ENCODE results near the gene SLC41A1. TPM values are rescaled to one million over a fixed set of nuclear protein-coding genes. Genes with fewer than 3 reads are reported as not detected.

The SLC41A1 gene
- polyA plus RNA-seq, 3 donors from 2014 or later: 5.2 to 14.9 (median 6.4) TPM

DNA sequence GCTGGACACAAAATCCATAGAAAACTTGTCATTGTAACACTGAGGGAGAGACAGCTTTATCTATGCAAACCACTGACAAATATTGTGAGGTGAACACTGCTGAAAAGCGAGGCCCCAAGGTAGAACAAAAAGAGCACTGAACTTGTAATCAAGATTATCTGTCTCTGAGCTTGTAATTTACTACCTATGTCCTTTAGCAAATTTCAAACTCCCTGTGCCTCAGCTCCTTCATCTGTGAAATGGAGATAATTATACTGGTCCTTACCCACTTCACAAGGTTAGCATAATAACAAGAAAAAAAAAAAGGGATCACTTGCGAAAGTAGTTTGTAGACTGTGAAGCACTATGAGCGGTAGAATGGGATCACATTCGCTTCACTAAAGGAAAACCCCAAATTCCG lies 58.1 kb downstream of the SLC41A1 start:
- Mint-ChIP-seq H3K27ac (no peak overlapping the region), H3K4me1 (peaks cover 12 to 15% of the 10 kb centered on the region in 2 donors)

DNA sequence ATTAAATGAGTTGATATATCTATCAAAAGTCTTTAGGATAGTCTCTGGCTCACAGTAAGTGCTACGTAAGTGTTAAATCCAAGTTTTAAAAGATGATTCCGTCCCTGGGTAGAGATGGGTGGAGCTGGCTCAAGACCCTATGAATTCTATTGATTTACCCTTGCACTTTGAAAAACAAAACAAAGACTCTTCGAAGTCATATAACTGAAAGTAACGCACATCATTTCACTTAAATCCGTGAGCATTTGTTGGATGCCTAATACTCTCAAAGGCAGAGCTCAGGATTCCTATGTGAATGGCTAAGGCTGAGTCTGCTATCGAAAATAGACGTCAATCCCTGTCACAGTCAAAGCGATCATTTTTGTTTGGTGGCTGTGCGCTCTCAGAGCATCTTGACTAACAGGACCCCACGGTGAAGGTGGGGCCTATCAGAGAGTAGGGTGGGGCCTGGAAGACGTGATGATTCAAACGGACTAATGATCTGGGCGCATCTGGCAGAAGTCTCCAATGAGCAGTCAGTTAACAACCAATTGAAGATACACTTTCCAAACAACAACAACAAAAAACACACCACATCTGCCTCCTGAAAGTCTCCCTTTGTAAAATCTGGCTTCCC lies 61.9 kb downstream of the SLC41A1 start:
- Mint-ChIP-seq H3K9me3 (no peaks in the 10 kb centered on the region), H3K4me1 (peaks cover 40 to 44% of the 10 kb centered on the region in 2 donors), H3K27me3 (ENCODE audit: low read depth in 3 of 3) (peaks cover 7 to 17% (median 17%) of the 10 kb centered on the region in 3 donors), H3K4me3 (peak overlapping the region; percentile 89 to 99 (median 96)), H3K27ac (peak overlapping the region; percentile 95 to 99 (median 98)), H3K36me3 (peaks cover 0 to 3% (median 0%) of the 10 kb centered on the region in 3 donors)
- no peak for DNase-seq

More for the DNA sequence above, 58.1 kb downstream of the SLC41A1 start:
- Mint-ChIP-seq H3K36me3 (peaks cover 5 to 9% (median 5%) of the 10 kb centered on the region in 3 donors), H3K4me3 (no peak overlapping the region), H3K27me3 (ENCODE audit: low read depth in 3 of 3) (peaks cover 6 to 10% (median 8%) of the 10 kb centered on the region in 3 donors), H3K9me3 (no peaks in the 10 kb centered on the region)
- DNase-seq: no peak

DNA sequence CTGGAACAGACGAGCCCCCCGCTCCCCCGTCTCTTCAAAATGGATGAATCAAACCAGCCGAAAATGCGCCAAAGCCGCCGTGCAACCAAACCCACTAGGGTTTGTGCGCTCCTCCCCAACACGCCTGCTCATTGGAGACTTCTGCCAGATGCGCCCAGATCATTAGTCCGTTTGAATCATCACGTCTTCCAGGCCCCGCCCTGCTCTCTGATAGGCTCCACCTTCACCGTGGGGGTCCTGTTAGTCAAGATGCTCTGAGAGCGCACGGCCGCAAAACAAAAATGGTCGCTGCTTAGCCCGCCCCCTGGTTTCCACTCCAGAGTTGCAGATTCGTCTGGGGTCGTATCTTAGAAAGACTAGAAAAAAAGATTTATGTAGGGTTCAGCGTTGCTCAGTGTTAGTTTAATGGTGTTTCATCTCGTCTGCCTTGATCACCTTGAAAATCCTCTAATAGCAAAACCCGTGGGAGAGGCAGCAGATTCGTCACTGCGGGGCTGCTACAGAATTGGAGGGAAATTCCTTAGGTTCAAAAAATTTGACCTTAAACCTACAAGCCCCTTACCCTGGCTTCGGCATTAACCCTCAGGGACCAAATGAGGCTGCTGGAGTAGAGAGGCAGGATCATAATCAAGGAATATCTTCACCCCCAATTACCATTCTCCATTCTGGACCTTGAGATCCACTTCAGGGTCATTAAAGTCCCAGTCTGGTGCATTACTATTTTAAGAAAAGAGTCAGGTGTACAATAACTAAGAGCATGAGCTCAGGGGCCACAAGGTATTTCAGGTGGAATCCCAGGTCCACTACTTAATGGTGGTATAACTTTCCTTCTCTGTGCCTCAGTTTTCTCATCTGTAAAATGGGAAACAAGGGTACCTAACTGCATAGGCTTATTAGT lies 62.6 kb downstream of the SLC41A1 start, which contains the start of gene NUCKS1:
Gene NUCKS1 (minus strand): TSS at position 45 of the 898 bp plus-strand sequence. CDS start 209 bp downstream, outside the sequence.
- H3K27ac Mint-ChIP-seq: peak within 1 kb of the TSS; percentile 97 to 99 (median 98)
- H3K9me3 Mint-ChIP-seq: no peaks in the 10 kb centered on the region
- peaks cover 41 to 52% of the 10 kb centered on the region in 2 donors for H3K4me1 Mint-ChIP-seq
- peaks cover 7 to 17% (median 17%) of the 10 kb centered on the region in 3 donors for H3K27me3 Mint-ChIP-seq (ENCODE audit: low read depth in 3 of 3)
- peak within 1 kb of the TSS; percentile 93 to 99 (median 98) for H3K4me3 Mint-ChIP-seq
- peak; percentile 97 to 98 (median 98) for DNase-seq
- peaks cover 0 to 3% (median 0%) of the 10 kb centered on the region in 3 donors for H3K36me3 Mint-ChIP-seq

DNA sequence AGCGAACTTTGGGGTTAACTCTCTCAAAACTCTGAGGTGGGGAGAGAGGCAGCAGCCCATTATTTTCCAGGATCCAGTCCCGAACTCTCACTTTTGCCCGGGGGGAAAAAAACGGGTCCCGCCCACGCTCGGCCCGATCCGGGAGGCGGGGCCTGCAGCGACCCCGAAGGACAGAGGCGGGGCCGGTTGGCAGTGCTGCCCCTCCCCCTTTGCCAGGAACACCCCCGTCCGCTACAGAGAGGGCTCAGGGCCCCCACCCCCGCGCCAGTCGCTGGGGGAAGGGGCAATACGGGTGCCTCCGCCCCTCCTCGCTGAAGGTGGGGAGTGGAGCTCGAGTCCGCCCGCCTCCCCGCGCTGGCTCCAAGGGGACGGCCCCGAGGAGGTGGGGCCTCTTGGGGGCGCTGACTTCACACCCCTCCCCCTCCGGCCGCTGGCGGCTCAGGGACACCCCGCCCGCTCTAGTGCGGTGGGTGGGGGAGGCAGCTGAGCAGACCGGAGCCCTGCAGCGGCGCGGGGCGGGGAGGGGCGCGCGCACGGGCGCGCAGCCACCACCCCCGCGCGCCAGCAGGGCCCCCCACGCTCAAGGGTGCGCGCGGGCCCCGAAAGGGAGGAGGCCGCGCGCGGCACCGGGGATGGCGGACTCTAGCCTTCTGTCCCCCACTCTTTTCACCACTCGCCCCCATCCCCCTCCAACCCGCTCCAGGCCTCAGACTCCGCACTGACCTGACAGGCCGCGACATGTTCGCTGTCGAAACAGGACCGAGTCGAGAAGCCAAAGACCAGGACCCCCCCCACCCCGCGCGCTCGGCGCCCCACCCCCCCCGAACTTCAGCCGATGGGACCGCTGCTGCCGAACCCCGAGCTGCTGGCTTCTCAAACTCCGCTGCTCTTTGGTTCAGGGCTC lies 63.5 kb downstream of the SLC41A1 start:
- peaks cover 45 to 56% of the 10 kb centered on the region in 2 donors for H3K4me1 Mint-ChIP-seq
- peak; percentile 98 for DNase-seq
- peaks cover 0 to 3% (median 0%) of the 10 kb centered on the region in 3 donors for H3K36me3 Mint-ChIP-seq
- peaks cover 7 to 17% (median 17%) of the 10 kb centered on the region in 3 donors for H3K27me3 Mint-ChIP-seq (ENCODE audit: low read depth in 3 of 3)
- no peaks in the 10 kb centered on the region for H3K9me3 Mint-ChIP-seq
- H3K27ac Mint-ChIP-seq: peak overlapping the region; percentile 97 to 99 (median 98)
- peak overlapping the region; percentile 93 to 99 (median 98) for H3K4me3 Mint-ChIP-seq

DNA sequence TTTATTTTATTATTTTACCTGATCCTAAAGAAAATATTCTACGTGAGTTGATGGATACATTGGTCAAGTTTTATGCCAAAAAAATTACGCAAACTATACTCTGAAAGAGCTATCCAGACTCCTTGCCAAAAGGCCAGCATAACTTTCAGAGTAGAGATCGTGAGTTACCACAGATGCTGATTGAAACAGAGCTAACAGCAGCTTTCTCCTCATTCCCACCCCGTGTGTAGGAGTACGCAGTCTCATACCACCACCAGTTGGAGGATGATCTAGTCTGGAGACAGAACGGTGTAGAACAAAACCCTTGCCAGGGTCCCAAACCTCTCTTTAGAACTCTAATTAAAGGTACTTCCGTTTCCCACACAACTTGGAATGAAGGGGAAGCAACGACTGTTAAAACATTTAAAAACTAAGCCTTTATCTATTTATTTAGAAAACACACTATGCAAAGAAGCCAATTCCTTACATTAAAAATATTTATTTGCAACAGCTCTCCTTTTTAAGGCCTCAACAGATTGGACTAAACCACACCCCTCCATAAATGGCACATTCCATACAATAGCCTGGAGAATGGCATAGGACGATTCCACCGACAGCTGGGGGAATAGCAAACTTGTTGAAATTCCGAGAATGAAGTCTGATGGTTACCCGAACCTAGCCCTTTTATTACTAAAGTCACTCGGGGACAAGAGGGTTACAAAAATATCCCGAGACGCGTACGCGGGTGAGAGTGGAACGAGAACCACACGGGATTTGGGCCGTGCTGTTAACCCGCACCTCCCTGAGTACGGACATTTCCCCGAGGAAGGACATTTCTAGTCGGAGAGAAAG lies 64.4 kb downstream of the SLC41A1 start:
- peak overlapping the region; percentile 93 to 98 (median 96) for H3K4me3 Mint-ChIP-seq
- peaks cover 51 to 63% of the 10 kb centered on the region in 2 donors for H3K4me1 Mint-ChIP-seq
- no peaks in the 10 kb centered on the region for H3K9me3 Mint-ChIP-seq
- peak overlapping the region; percentile 91 to 99 (median 97) for H3K27ac Mint-ChIP-seq
- peaks cover 7 to 17% (median 17%) of the 10 kb centered on the region in 3 donors for H3K27me3 Mint-ChIP-seq (ENCODE audit: low read depth in 3 of 3)
- H3K36me3 Mint-ChIP-seq: peaks cover 0 to 3% (median 0%) of the 10 kb centered on the region in 3 donors
- DNase-seq: no peak

DNA sequence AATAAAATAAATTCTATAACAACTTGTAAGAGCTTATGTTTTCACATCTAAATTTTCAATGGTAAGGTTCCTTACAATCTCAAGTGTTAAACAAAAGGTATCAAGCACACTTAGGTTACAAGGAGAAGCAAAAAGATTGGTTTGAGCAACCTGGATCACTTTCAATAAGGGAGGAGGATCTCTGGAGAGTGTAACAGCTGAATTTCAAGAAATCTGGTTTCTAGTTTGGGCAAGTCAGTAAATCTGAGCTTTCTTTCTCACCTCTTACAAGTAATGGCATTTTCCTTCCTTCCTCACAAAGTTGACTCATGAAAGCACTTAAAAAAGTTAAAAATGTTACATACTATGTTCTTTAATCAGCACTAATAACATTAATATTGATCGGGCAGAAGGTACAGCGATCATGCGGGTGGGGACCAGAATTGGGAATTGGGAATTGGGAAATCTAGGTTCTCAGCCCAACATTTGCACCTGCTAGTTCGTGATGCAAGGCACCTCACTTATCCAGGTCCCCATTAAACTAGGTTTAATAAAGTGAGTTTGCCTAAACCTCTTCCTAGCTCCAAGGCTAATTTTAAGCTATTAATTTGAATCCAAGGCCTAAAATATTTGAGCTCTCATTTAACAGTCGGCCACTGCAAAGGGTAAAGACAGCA lies 66.1 kb downstream of the SLC41A1 start:
- H3K27ac Mint-ChIP-seq: peak overlapping the region; percentile 30 to 99 (median 72)
- peaks cover 7 to 21% (median 17%) of the 10 kb centered on the region in 3 donors for H3K27me3 Mint-ChIP-seq (ENCODE audit: low read depth in 3 of 3)
- H3K4me1 Mint-ChIP-seq: peaks cover 60 to 80% of the 10 kb centered on the region in 2 donors
- peak overlapping the region; percentile 22 to 96 (median 42) for H3K4me3 Mint-ChIP-seq
- H3K9me3 Mint-ChIP-seq: no peaks in the 10 kb centered on the region
- H3K36me3 Mint-ChIP-seq: peaks cover 0 to 3% (median 0%) of the 10 kb centered on the region in 3 donors
- no peak for DNase-seq

DNA sequence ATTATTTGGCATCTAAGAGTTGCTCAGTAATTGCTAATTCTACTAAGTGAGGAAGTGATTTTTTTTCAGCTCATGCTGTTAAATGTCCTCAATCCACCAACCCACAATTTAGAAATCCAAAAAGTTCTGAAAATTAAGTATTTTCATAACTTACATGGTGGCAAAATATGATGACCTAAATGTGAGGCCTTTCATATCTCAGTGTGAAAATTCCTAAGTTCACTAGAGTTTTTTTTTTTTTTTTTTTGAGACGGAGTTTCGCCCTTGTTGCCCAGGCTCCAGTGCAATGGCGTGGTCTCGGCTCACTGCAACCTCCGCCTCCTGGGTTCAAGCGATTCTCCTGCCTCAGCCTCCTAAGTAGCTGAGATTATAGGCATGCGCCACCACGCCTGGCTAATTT lies 68.6 kb downstream of the SLC41A1 start:
- DNase-seq: no peak
- H3K36me3 Mint-ChIP-seq: no peaks in the 10 kb centered on the region
- H3K27ac Mint-ChIP-seq: peak overlapping the region in 2 of 6 donors; percentile 47 to 62
- H3K4me1 Mint-ChIP-seq: peaks cover 60 to 74% of the 10 kb centered on the region in 2 donors
- H3K27me3 Mint-ChIP-seq (ENCODE audit: low read depth in 3 of 3): peaks cover 0 to 10% (median 7%) of the 10 kb centered on the region in 3 donors
- H3K4me3 Mint-ChIP-seq: no peak overlapping the region
- no peaks in the 10 kb centered on the region for H3K9me3 Mint-ChIP-seq

DNA sequence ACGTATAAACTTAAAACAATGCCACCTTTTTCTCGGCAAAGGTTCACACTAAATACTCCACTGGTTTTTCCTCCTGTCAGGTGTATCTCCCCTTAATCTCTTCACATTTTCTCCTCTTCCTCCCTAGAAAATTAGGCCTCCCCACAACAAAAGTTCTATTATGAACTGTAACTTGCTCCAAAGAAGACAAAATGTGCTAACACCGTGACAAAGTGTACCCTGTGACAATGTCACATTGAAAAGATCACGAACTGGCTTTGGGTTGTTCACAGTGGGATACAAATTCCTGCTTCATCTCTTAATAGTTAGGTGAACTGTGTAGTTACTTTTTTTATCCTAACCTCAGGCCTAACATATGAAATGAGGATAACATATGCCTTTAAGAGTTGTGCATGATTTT lies 69.0 kb downstream of the SLC41A1 start:
- DNase-seq: no peak
- Mint-ChIP-seq H3K4me1 (peaks cover 64 to 78% of the 10 kb centered on the region in 2 donors), H3K27ac (peak overlapping the region in 5 of 6 donors; percentile 12 to 62 (median 36)), H3K36me3 (no peaks in the 10 kb centered on the region), H3K9me3 (no peaks in the 10 kb centered on the region), H3K4me3 (no peak overlapping the region), H3K27me3 (ENCODE audit: low read depth in 3 of 3) (peaks cover 0 to 8% (median 6%) of the 10 kb centered on the region in 3 donors)

DNA sequence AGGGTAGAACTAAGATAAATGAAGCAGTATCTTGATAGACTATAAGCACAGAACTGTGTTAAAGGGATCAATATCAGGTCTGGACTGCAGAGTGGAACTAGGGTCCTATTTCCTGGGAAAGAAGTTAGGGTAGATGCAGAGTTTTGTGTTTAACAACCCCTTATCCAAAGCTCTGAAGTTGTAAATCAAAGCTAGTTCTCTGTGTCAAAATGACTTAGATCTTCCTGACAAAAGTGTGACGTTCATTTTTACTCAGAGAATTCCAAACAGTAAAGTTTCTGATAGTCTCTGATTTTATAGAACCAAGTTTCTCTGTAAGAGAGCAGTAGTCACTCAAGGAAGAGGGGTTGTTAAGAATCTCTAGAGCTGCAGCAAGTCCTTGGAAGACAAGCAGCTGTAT lies 71.3 kb downstream of the SLC41A1 start:
- no peak overlapping the region for H3K4me3 Mint-ChIP-seq
- no peak for DNase-seq
- H3K36me3 Mint-ChIP-seq: no peaks in the 10 kb centered on the region
- H3K27me3 Mint-ChIP-seq (ENCODE audit: low read depth in 3 of 3): peaks cover 0 to 4% (median 2%) of the 10 kb centered on the region in 3 donors
- peak overlapping the region in 5 of 6 donors; percentile 6 to 82 (median 27) for H3K27ac Mint-ChIP-seq
- no peaks in the 10 kb centered on the region for H3K9me3 Mint-ChIP-seq
- peaks cover 45 to 69% of the 10 kb centered on the region in 2 donors for H3K4me1 Mint-ChIP-seq

DNA sequence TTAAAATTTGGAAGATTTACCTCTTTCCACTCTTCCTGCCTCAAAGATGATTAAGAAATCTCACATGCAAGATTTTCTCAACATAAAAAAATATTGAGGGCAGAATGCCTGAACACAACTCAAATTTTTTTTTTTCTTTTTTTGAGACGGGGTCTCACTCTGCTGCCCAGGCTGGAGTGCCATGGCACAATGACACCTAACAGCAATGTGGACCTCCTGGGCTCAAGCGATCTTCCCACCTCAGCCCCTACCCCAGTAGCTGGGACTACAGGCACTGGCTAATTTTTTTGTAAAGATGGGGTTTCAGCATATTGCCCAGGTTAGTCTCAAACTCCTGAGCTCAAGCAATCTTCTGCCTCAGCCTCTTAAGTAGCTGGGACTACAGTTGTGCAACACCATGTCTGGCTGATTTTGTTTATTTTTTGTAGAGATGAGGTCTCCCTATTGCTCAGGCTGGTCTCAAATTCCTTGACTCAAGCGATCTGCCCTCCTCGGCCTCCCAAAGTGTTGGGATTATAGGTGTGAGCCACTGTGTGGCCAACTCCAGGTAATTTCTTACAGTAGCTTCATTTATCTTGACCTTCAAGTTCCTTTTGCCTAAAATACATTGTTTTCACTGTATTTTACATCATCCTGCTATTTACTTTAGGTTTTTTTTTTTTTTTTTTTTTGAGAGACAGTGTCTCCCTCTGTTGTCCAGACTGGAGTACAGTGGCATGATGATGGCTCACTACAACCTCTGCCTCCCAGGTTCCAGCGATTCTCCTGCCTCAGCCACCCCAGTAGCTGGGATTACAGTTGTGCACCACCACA lies 73.4 kb downstream of the SLC41A1 start:
- Mint-ChIP-seq H3K36me3 (no peaks in the 10 kb centered on the region), H3K4me1 (peaks cover 35 to 70% of the 10 kb centered on the region in 2 donors), H3K4me3 (no peak overlapping the region), H3K9me3 (no peaks in the 10 kb centered on the region), H3K27ac (peak overlapping the region; percentile 8 to 69 (median 48)), H3K27me3 (ENCODE audit: low read depth in 3 of 3) (peaks cover 0 to 4% (median 2%) of the 10 kb centered on the region in 3 donors)
- no peak for DNase-seq

Measured in immature natural killer cell (primary cell).